H1 (cell line): Measurements from ENCODE around the gene UBASH3A. TPM values are rescaled to one million over a fixed set of nuclear protein-coding genes. Genes with fewer than 3 reads are reported as not detected.

Experiments used
- CTCF ChIA-PET: fragments of 300-600 bp; sonication (Branson Sonifier 250); formaldehyde crosslinking; loops from one replicate; lab custom pipeline; 2021; ENCODE audit not compliant: partially characterized antibody; lab: Charles Lee
- POLR2A ChIA-PET: fragments of 300-600 bp; sonication (Branson Sonifier 250); formaldehyde crosslinking; loops from one replicate; lab custom pipeline; 2021; ENCODE audit warnings: inconsistent platforms; ENCODE audit not compliant: partially characterized antibody; lab: Charles Lee
- DNase-seq, 2 experiments: peaks; one replicate each; pipeline versions ENCODE4 v3.0.0 to v3.0.0-alpha.2; 2010 to 2022; ENCODE audit warnings: low spot score in 2 of 2, low read depth in 1 of 2, mixed read lengths in 1 of 2
- FAIRE-seq: peaks from 2 replicates; lab custom pipeline; 2011; peaks lifted over from hg19 to GRCh38; lab: Jason Lieb, UNC
- H2AFZ ChIP-seq: 2 replicates; pipeline ENCODE4 v1.8.1; 2012; ENCODE audit warnings: low read length, inconsistent platforms
- H2AK5ac ChIP-seq: 2 replicates; pipeline ENCODE4 v1.6.1; 2013; ENCODE audit warnings: low read depth, low read length
- H2BK120ac ChIP-seq: replicated peaks from 2 replicates; pipeline ENCODE3; 2013; ENCODE audit warnings: low read depth, low read length, inconsistent platforms
- H2BK12ac ChIP-seq: 2 replicates; pipeline ENCODE4 v1.6.1; 2013; ENCODE audit warnings: low read depth, low read length
- H2BK15ac ChIP-seq: 2 replicates; pipeline ENCODE4 v1.6.1; 2013; ENCODE audit warnings: low read length
- H2BK20ac ChIP-seq: 2 replicates; pipeline ENCODE4 v1.6.1; 2013; ENCODE audit warnings: low read length
- H2BK5ac ChIP-seq: 2 replicates; pipeline ENCODE4 v1.6.1; 2013; ENCODE audit warnings: low read depth, low read length
- H3K14ac ChIP-seq: 2 replicates; pipeline ENCODE4 v1.6.1; 2013; ENCODE audit warnings: inconsistent platforms; ENCODE audit not compliant: insufficient read length
- H3K18ac ChIP-seq: 2 replicates; pipeline ENCODE4 v1.6.1; 2013; ENCODE audit warnings: low read length; ENCODE audit errors: extremely low read depth
- H3K23ac ChIP-seq: 2 replicates; pipeline ENCODE4 v1.6.1; 2013; ENCODE audit warnings: inconsistent platforms; ENCODE audit not compliant: insufficient read length
- H3K23me2 ChIP-seq: 2 replicates; pipeline ENCODE4 v1.6.1; 2013; ENCODE audit warnings: low read depth, low read length
- H3K27ac ChIP-seq: 2 replicates; pipeline ENCODE4 v1.6.1; 2011; ENCODE audit warnings: low read depth, low read length, inconsistent platforms
- H3K27me3 ChIP-seq, 4 experiments: replicated peaks in 1 of 4; 1 replicate in 1 of 4; 2 replicates in 3 of 4; pipeline versions ENCODE4 v1.6.1 to v1.8.1; 2011 to 2013; ENCODE audit warnings: low read length in 3 of 4, mild to moderate bottlenecking in 3 of 4, inconsistent platforms in 2 of 4, mixed read lengths in 2 of 4, moderate library complexity in 1 of 4; ENCODE audit not compliant: control insufficient read depth in 3 of 4, insufficient read depth in 3 of 4; ENCODE audit errors: extremely low read depth in 1 of 4
- H3K36me3 ChIP-seq, 4 experiments: 2 replicates each; pipeline versions ENCODE4 v1.6.1 to v1.8.1; 2011 to 2013; ENCODE audit warnings: mild to moderate bottlenecking in 4 of 4, low read length in 3 of 4, moderate library complexity in 2 of 4, control low read depth in 1 of 4, inconsistent platforms in 1 of 4; ENCODE audit not compliant: insufficient read depth in 4 of 4, control insufficient read depth in 2 of 4
- H3K4ac ChIP-seq: replicated peaks from 2 replicates; pipeline ENCODE3; 2013; ENCODE audit warnings: low read length, low read depth, mixed read lengths, inconsistent platforms; ENCODE audit not compliant: insufficient read length
- H3K4me1 ChIP-seq, 4 experiments: replicated peaks in 1 of 4; 1 replicate in 1 of 4; 2 replicates in 3 of 4; pipeline versions ENCODE4 v1.6.1 to v1.8.1; 2011 to 2013; ENCODE audit warnings: low read length in 3 of 4, inconsistent platforms in 2 of 4, mixed read lengths in 1 of 4; ENCODE audit not compliant: insufficient read depth in 4 of 4, control insufficient read depth in 3 of 4
- H3K4me2 ChIP-seq, 2 experiments: 2 replicates each; pipeline versions ENCODE4 v1.6.1 to v1.8.1; 2011 to 2013; ENCODE audit warnings: low read depth in 2 of 2, low read length in 2 of 2, control low read depth in 1 of 2, inconsistent platforms in 1 of 2, mild to moderate bottlenecking in 1 of 2; ENCODE audit not compliant: insufficient read depth in 1 of 2
- H3K4me3 ChIP-seq, 4 experiments: fragments of 200-600, 300-600 bp in 1 of 4; sonication (generic), shearing (Covaris generic), sonication (Bioruptor Twin) in 1 of 4; 2 replicates each; pipeline versions ENCODE4 v1.5.1 to v1.8.1; 2011 to 2016; ENCODE audit warnings: low read length in 4 of 4, low read depth in 3 of 4, control low read depth in 2 of 4, inconsistent platforms in 2 of 4, mild to moderate bottlenecking in 2 of 4, mixed read lengths in 1 of 4, moderate library complexity in 1 of 4; ENCODE audit not compliant: insufficient read depth in 2 of 4; ENCODE audit errors: extremely low read depth in 1 of 4
- H3K56ac ChIP-seq: replicated peaks from 2 replicates; pipeline ENCODE3; 2013; ENCODE audit warnings: low read depth, mild to moderate bottlenecking, mixed read lengths, low read length, inconsistent platforms; ENCODE audit not compliant: insufficient read length
- H3K79me1 ChIP-seq: 2 replicates; pipeline ENCODE4 v1.6.1; 2013; ENCODE audit warnings: low read depth, low read length, control low read depth
- H3K79me2 ChIP-seq, 2 experiments: 2 replicates each; pipeline versions ENCODE4 v1.6.1 to v1.8.1; 2012 to 2013; ENCODE audit warnings: low read length in 2 of 2, mild to moderate bottlenecking in 2 of 2, inconsistent platforms in 1 of 2; ENCODE audit not compliant: insufficient read depth in 2 of 2, control insufficient read depth in 1 of 2
- H3K9ac ChIP-seq, 4 experiments: replicated peaks in 1 of 4; 1 replicate in 1 of 4; 2 replicates in 3 of 4; pipeline versions ENCODE4 v1.6.1 to v1.8.1; 2011 to 2013; ENCODE audit warnings: low read depth in 3 of 4, low read length in 3 of 4, control low read depth in 2 of 4, mild to moderate bottlenecking in 2 of 4, moderate library complexity in 2 of 4, inconsistent platforms in 1 of 4; ENCODE audit errors: extremely low read depth in 1 of 4
- H3K9me3 ChIP-seq, 2 experiments: 2 replicates each; pipeline versions ENCODE4 v1.6.1 to v1.8.1; 2012 to 2013; ENCODE audit warnings: mild to moderate bottlenecking in 2 of 2, moderate library complexity in 2 of 2, control low read depth in 1 of 2, inconsistent platforms in 1 of 2, low read depth in 1 of 2, low read length in 1 of 2, mixed read lengths in 1 of 2; ENCODE audit not compliant: insufficient read depth in 2 of 2
- H4K20me1 ChIP-seq, 2 experiments: replicated peaks in 1 of 2; 2 replicates each; pipeline versions ENCODE3 to v1.8.1; 2011 to 2013; ENCODE audit warnings: inconsistent platforms in 2 of 2, low read length in 2 of 2, mild to moderate bottlenecking in 1 of 2; ENCODE audit not compliant: insufficient read depth in 2 of 2, control insufficient read depth in 1 of 2
- H4K5ac ChIP-seq: 2 replicates; pipeline ENCODE4 v1.6.1; 2013; ENCODE audit warnings: low read length, low read depth, mixed read lengths, inconsistent platforms; ENCODE audit not compliant: insufficient read length
- H4K8ac ChIP-seq: 2 replicates; pipeline ENCODE4 v1.8.0; 2013; ENCODE audit warnings: mild to moderate bottlenecking, moderate library complexity, low read length, inconsistent platforms; ENCODE audit not compliant: insufficient read depth; ENCODE audit errors: extremely low read depth
- H4K91ac ChIP-seq: replicated peaks from 2 replicates; pipeline ENCODE3; 2013; ENCODE audit warnings: low read length, mixed read lengths, inconsistent platforms; ENCODE audit not compliant: insufficient read length
- BACH1 ChIP-seq: IDR thresholded peaks from 2 replicates; pipeline ENCODE4 v1.6.1; 2012; ENCODE audit warnings: low read length, improper control_type of control experiment
- GTF2F1 ChIP-seq: IDR thresholded peaks from 2 replicates; pipeline ENCODE4 v1.6.1; 2012; ENCODE audit warnings: low read depth, low read length, improper control_type of control experiment, borderline replicate concordance
- JUND ChIP-seq: IDR thresholded peaks from 2 replicates; pipeline ENCODE4 v1.6.1; 2011; ENCODE audit warnings: mild to moderate bottlenecking, improper control_type of control experiment, low read length
- PHF8 ChIP-seq: fragments of 200-600 bp; sonication (generic); conservative IDR thresholded peaks from 2 replicates; pipeline ENCODE4 v1.7.1; 2012; ENCODE audit warnings: low read depth, mild to moderate bottlenecking, inconsistent platforms, low read length, moderate library complexity
- RAD21 ChIP-seq, 2 experiments: IDR thresholded peaks in 1 of 2; conservative IDR thresholded peaks in 1 of 2; 2 replicates each; pipeline ENCODE4 v1.6.1; 2011; ENCODE audit warnings: low read depth in 2 of 2, low read length in 2 of 2, improper control_type of control experiment in 1 of 2, inconsistent platforms in 1 of 2, mild to moderate bottlenecking in 1 of 2, moderate library complexity in 1 of 2
- SIN3A ChIP-seq, 2 experiments: IDR thresholded peaks in 1 of 2; conservative IDR thresholded peaks in 1 of 2; 2 replicates each; pipeline ENCODE4 v1.6.1; 2011 to 2012; ENCODE audit warnings: low read length in 2 of 2, improper control_type of control experiment in 1 of 2, low read depth in 1 of 2, mild to moderate bottlenecking in 1 of 2
- SIX5 ChIP-seq: IDR thresholded peaks from 2 replicates; pipeline ENCODE4 v1.6.1; 2011; ENCODE audit warnings: mild to moderate bottlenecking, low read depth, low read length
- SUZ12 ChIP-seq: fragments of 200-600 bp; sonication (generic); IDR thresholded peaks from 2 replicates; pipeline ENCODE4 v1.6.1; 2012; ENCODE audit warnings: mild to moderate bottlenecking, inconsistent platforms, low read length, moderate library complexity, mixed read lengths
- ZNF274 ChIP-seq: IDR thresholded peaks from 2 replicates; pipeline ENCODE4 v1.7.0; 2012; ENCODE audit warnings: low read length, borderline replicate concordance; ENCODE audit errors: extremely low read depth
- WGBS, 2 experiments: shearing (Covaris generic) in 1 of 2; methylation state at CpG; one replicate each; pipeline versions ENCODE4 v1.1.6 to v1.1.7; 2013 to 2015; ENCODE audit warnings: low lambda C conversion rate in 2 of 2, mixed read lengths in 2 of 2, inconsistent platforms in 1 of 2, low coverage in 1 of 2, missing lambda C conversion rate in 1 of 2; ENCODE audit not compliant: insufficient replicate concordance in 2 of 2, insufficient coverage in 1 of 2, insufficient read length in 1 of 2; ENCODE audit errors: extremely low coverage in 1 of 2, missing lambda C conversion rate in 1 of 2; 5-methylcytosine and 5-hydroxymethylcytosine counted together
- polyA plus RNA-seq, 7 experiments: library from polyadenylated mRNA; depleted of rRNA in 3 of 7; stranded (reverse) in 5 of 7; unstranded in 2 of 7; fragments of >200 nt in 5 of 7; fragments of 200-250 nt in 2 of 7; gene quantifications; 1 replicate in 5 of 7; 2 replicates in 1 of 7; 4 replicates in 1 of 7; pipeline versions ENCODE4 v1.2.1 to v1.2.3, GENCODE V29; 2011 to 2013; ENCODE audit warnings: missing spikeins in 2 of 7, mixed read lengths in 2 of 7
- total RNA-seq: library from RNA; stranded (reverse); fragmentation: NEBNext Ultra II Directional; extraction: Animal tissue kit (Norgen Biotek cat#: 25700); gene quantifications from 2 replicates; pipeline ENCODE4 v1.2.1, GENCODE V29; 2021

The UBASH3A gene
- total and polyA plus RNA-seq, 2 of the 8 experiments (the other 6 are each of a cell fraction or from before 2014, with no cell fraction given), result not detected

- no peak overlapping the region for H2AFZ ChIP-seq
- no peak overlapping the region for H3K4ac ChIP-seq
- no peaks in the 10 kb centered on the region for H3K27me3 ChIP-seq
- H4K91ac ChIP-seq, result no peak overlapping the region
- H3K56ac ChIP-seq, result no peak overlapping the region
- H3K79me2 ChIP-seq, result no peaks in the 10 kb centered on the region
- H2BK15ac ChIP-seq, result no peak overlapping the region
- H3K18ac ChIP-seq, result no peak overlapping the region
- H3K9ac ChIP-seq, result no peak overlapping the region
- H3K23ac ChIP-seq, result no peak overlapping the region
- no peak overlapping the region for H2AK5ac ChIP-seq
- no peak overlapping the region for H4K5ac ChIP-seq
- H3K36me3 ChIP-seq, result no peaks in the 10 kb centered on the region
- FAIRE-seq (no peak), DNase-seq (no peak)
- H3K9me3 ChIP-seq, result no peaks in the 10 kb centered on the region
- H3K27ac ChIP-seq, result no peak overlapping the region
- POLR2A ChIA-PET, result no interaction called here
- no peak overlapping the region for H3K4me2 ChIP-seq
- H3K4me1 ChIP-seq, result peaks cover 0 to 2% (median 0%) of the 10 kb centered on the region in 4 experiments; a peak in 2 of 7 replicates
- no peak overlapping the region for H3K4me3 ChIP-seq
- no peak overlapping the region; the same call in 1 of the 2 replicates for H2BK5ac ChIP-seq
- no peak overlapping the region for H4K8ac ChIP-seq
- no peak overlapping the region for H2BK12ac ChIP-seq
- H3K23me2 ChIP-seq, result no peaks in the 10 kb centered on the region
- CTCF ChIA-PET, result interaction anchor here (0.6 to 1.0 kb wide), 3 partner anchors 16 to 182 kb away, joined by 3 to 4 read pairs (median 3); no protein-coding TSS in a partner anchor
- H3K79me1 ChIP-seq, result no peaks in the 10 kb centered on the region
- no peak overlapping the region for H2BK20ac ChIP-seq
- 96% methylated on average over 9 of the region's 9 CpGs; no CpG with 5 or more reads in 1 of the 2 experiments for WGBS, 2 experiments
- no peak overlapping the region for H3K14ac ChIP-seq
- H4K20me1 ChIP-seq, result peaks cover 0 to 4% of the 10 kb centered on the region in 2 experiments
- H2BK120ac ChIP-seq, result no peak overlapping the region
- no peak for TF ChIP-seq RAD21 (IDR thresholded peaks at IDR 0.05 in 1 of 2, conservative IDR thresholded peaks at IDR 0.05 in 1 of 2; ENCODE audit: low read depth in 2 of 2, low read length in 2 of 2)
- no peak for TF ChIP-seq JUND
- TF ChIP-seq GTF2F1, result no peak
- no peak for TF ChIP-seq PHF8
- TF ChIP-seq SUZ12, result no peak
- no peak for TF ChIP-seq SIN3A (conservative IDR thresholded peaks at IDR 0.05 in 1 of 2, IDR thresholded peaks at IDR 0.05 in 1 of 2; ENCODE audit: low read depth in 1 of 2, low read length in 2 of 2)
- no peak for TF ChIP-seq BACH1
- TF ChIP-seq ZNF274, result no peak
- no peak for TF ChIP-seq SIX5
These were observed 48.2 kb downstream of the UBASH3A start for GRCh38 chr21:42451941-42452340.
